Breast epithelium (tissue), 3 donors: ENCODE measurements around the gene ATP5MC3.

Experiments used
- CTCF ChIP-seq, 3 donors: fragments of 450-650 bp; IDR thresholded peaks; one replicate each; pipeline ENCODE4 v1.5.1; 2016 to 2017; ENCODE audit warnings: antibody characterized with exemption in 3 of 3, mild to moderate bottlenecking in 3 of 3, moderate library complexity in 3 of 3
- POLR2A ChIP-seq: fragments of 450-650 bp; IDR thresholded peaks from one replicate; pipeline ENCODE4 v1.6.1; 2016; ENCODE audit warnings: antibody characterized with exemption, mild to moderate bottlenecking, moderate library complexity
- POLR2AphosphoS5 ChIP-seq, 3 donors: sonication (generic); formaldehyde crosslinking; IDR thresholded peaks; one replicate each; pipeline ENCODE4 v1.6.1; 2017; ENCODE audit warnings: antibody characterized with exemption in 3 of 3

- TF ChIP-seq POLR2AphosphoS5 (IDR thresholded peaks at IDR 0.05) (no peak), CTCF (IDR thresholded peaks at IDR 0.05) (no peak), POLR2A (no peak)
Measured at GRCh38 chr2:175131252-175131651, 50.3 kb downstream of the ATP5MC3 start.
